ENCODE results near the gene ATP6AP2. TPM values are rescaled to one million over a fixed set of nuclear protein-coding genes. Genes with fewer than 3 reads are reported as not detected.
A peak's percentile ranks its signal among the peaks of the same experiment; 100 is the strongest.

Gene ATP6AP2, protein sequence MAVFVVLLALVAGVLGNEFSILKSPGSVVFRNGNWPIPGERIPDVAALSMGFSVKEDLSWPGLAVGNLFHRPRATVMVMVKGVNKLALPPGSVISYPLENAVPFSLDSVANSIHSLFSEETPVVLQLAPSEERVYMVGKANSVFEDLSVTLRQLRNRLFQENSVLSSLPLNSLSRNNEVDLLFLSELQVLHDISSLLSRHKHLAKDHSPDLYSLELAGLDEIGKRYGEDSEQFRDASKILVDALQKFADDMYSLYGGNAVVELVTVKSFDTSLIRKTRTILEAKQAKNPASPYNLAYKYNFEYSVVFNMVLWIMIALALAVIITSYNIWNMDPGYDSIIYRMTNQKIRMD
- 10 to 100 TPM; 72.3 to 76.5 TPM for total RNA-seq

GRCh38 chrX:40580537-40581335 is at the start of gene ATP6AP2:
Gene ATP6AP2, plus strand, starts transcription at chrX:40580970. Its CDS starts 96 bp downstream, at chrX:40581066.
- DNase-seq, result peak; percentile 93
- ChIA-PET POLR2A (no interaction called here), CTCF (no interaction called here)
- H3K36me3 Mint-ChIP-seq (ENCODE audit: low read depth), result peaks cover 3% of the 10 kb centered on the region
- peak within 1 kb of the TSS; percentile 96 for H3K27ac Mint-ChIP-seq
- peak within 1 kb of the TSS; percentile 89 for H3K4me3 Mint-ChIP-seq
- no peaks in the 10 kb centered on the region for H3K9me3 Mint-ChIP-seq
- peaks cover 24% of the 10 kb centered on the region for H3K4me1 Mint-ChIP-seq
- no peaks in the 10 kb centered on the region for H3K27me3 Mint-ChIP-seq

DNA sequence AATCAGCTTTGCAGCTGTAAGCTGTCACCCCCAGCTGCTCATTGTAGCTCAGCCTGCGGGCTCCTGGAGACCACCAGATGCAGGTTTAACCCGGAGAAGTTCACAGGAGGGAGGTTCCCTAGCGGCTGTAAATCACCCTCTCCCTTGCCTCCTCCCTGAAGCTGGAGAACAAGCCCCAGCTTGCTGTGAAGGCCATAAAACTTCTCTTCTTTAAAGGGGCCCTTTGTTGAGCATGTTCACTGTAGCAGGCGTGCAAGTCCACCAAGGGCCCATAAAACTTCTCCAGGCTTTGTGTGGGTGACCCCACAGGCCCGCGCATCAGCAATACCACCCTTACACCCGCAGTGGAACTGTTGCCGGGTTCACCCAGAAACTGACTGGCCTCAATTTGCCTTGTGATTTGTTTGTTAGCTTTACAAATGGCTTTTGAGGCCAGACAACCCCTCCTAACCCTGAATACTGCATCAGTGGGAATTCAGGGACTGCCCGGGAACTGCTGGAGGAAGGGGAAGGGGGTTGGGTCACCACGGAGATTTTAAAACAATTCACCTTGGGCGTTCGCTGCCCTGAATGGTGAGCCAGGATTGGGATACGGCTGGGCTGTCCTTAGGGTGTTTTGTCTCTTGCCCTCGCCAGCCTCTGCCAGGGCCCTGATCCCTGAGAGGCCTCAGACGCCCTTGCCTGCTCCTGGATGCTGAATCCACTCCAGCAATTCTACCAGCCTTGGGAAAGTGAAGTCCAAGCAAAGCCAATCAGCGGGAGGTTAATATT is 49.5 kb upstream of the ATP6AP2 start:
- Mint-ChIP-seq H3K4me1 (no peaks in the 10 kb centered on the region), H3K27me3 (peaks cover 2% of the 10 kb centered on the region), H3K36me3 (ENCODE audit: low read depth) (no peaks in the 10 kb centered on the region), H3K9me3 (no peaks in the 10 kb centered on the region), H3K27ac (no peak overlapping the region), H3K4me3 (no peak overlapping the region)
- ChIA-PET POLR2A (no interaction called here), CTCF (interaction anchor here (0.6 to 1.5 kb wide), 2 partner anchors 13 to 298 kb away, joined by 3 to 4 read pairs; no protein-coding TSS in a partner anchor)
- DNase-seq, result no peak

- Mint-ChIP-seq H3K9me3 (peaks cover 3% of the 10 kb centered on the region), H3K27me3 (peaks cover 1% of the 10 kb centered on the region), H3K36me3 (ENCODE audit: low read depth) (peaks cover 3% of the 10 kb centered on the region), H3K4me3 (no peak overlapping the region), H3K27ac (no peak overlapping the region), H3K4me1 (peaks cover 22% of the 10 kb centered on the region)
- ChIA-PET CTCF (no interaction called here), POLR2A (no interaction called here)
- no peak for DNase-seq
Observed at GRCh38 chrX:40537310-40537709, 43.5 kb upstream of the ATP6AP2 start.

GRCh38 chrX:40538406-40538805 is 42.4 kb upstream of the ATP6AP2 start:
- H3K4me1 Mint-ChIP-seq, result peaks cover 22% of the 10 kb centered on the region
- H3K36me3 Mint-ChIP-seq (ENCODE audit: low read depth), result peaks cover 3% of the 10 kb centered on the region
- POLR2A ChIA-PET, result no interaction called here
- H3K9me3 Mint-ChIP-seq, result peaks cover 3% of the 10 kb centered on the region
- no peak for DNase-seq
- no peak overlapping the region for H3K4me3 Mint-ChIP-seq
- H3K27me3 Mint-ChIP-seq, result peaks cover 1% of the 10 kb centered on the region
- CTCF ChIA-PET, result interaction anchor here (0.9 to 1.3 kb wide), 4 partner anchors 13 to 344 kb away, joined by 3 to 4 read pairs (median 3); no protein-coding TSS in a partner anchor
- no peak overlapping the region for H3K27ac Mint-ChIP-seq

DNA sequence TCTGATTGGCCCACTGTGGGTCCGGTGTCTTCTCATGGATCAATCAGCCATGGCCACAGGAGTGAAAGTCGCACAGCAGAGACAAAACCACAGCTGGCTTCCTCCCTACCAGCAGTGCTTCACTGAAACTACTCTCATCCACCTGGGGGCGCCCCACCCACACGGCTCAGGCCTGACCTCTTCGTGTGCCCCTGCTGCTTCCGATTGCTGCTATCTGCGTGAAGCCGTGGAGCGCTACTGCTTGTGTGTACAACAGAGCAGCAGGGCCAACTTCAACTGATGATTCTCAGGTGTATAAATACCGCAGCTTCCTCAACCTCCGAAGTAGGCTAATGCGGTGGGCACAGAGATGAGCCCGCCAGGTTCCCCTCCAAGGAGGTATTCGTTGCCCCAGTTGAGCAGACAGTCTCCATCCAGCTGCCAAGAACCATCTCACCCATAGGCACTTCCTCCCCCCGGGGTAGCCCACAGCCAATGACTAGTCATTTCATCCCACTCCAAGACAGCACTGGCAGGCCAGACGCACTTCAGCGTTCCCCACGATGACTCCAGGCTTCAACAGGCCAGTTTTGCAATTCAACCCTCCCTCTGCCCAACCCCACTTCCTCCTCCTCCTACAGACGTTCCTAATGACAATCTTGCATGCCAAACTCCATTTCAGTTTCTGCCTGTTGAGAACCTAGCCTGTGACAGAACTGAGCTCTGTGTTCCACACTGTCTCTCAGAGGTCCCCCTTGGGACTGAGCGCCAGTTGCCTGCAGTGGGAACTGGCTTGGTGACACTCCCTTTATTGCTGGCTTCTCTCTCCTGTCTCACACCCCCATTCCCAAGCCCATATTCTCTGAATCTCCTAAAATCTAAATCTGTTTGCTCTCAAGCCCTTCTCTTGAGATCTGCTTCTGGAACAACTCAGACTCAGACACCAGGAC is 41.3 kb upstream of the ATP6AP2 start:
- POLR2A ChIA-PET, result no interaction called here

GRCh38 chrX:40542208-40542607 is 38.6 kb upstream of the ATP6AP2 start:
- no peak for DNase-seq
- peaks cover 3% of the 10 kb centered on the region for H3K9me3 Mint-ChIP-seq
- H3K4me3 Mint-ChIP-seq, result no peak overlapping the region
- peaks cover 26% of the 10 kb centered on the region for H3K4me1 Mint-ChIP-seq
- H3K27me3 Mint-ChIP-seq, result peaks cover 1% of the 10 kb centered on the region
- ChIA-PET CTCF (interaction anchor here (0.5 to 1.4 kb wide), 2 partner anchors 19 to 141 kb away, joined by 3 read pairs; no protein-coding TSS in a partner anchor), POLR2A (no interaction called here)
- H3K27ac Mint-ChIP-seq, result no peak overlapping the region
- H3K36me3 Mint-ChIP-seq (ENCODE audit: low read depth), result peaks cover 3% of the 10 kb centered on the region

More for the DNA sequence above, 41.3 kb upstream of the ATP6AP2 start:
- Mint-ChIP-seq H3K4me1 (peaks cover 26% of the 10 kb centered on the region), H3K27me3 (peaks cover 1% of the 10 kb centered on the region), H3K27ac (peak overlapping the region; percentile 64), H3K9me3 (peaks cover 3% of the 10 kb centered on the region), H3K4me3 (no peak overlapping the region), H3K36me3 (ENCODE audit: low read depth) (peaks cover 3% of the 10 kb centered on the region)
- peak; percentile 77 for DNase-seq
- CTCF ChIA-PET, result interaction anchor here (0.5 to 1.3 kb wide), 8 partner anchors 9 to 343 kb away, joined by 3 to 7 read pairs (median 3); no protein-coding TSS in a partner anchor

GRCh38 chrX:40542972-40543371 is 37.8 kb upstream of the ATP6AP2 start:
- Mint-ChIP-seq H3K27ac (no peak overlapping the region), H3K27me3 (peaks cover 1% of the 10 kb centered on the region), H3K4me3 (no peak overlapping the region), H3K9me3 (peaks cover 3% of the 10 kb centered on the region), H3K36me3 (ENCODE audit: low read depth) (peaks cover 3% of the 10 kb centered on the region), H3K4me1 (peaks cover 25% of the 10 kb centered on the region)
- CTCF ChIA-PET, result interaction anchor here (0.5 to 1.8 kb wide), 4 partner anchors 12 to 705 kb away, joined by 3 to 6 read pairs (median 4); no protein-coding TSS in a partner anchor
- DNase-seq, result no peak
- POLR2A ChIA-PET, result no interaction called here

DNA sequence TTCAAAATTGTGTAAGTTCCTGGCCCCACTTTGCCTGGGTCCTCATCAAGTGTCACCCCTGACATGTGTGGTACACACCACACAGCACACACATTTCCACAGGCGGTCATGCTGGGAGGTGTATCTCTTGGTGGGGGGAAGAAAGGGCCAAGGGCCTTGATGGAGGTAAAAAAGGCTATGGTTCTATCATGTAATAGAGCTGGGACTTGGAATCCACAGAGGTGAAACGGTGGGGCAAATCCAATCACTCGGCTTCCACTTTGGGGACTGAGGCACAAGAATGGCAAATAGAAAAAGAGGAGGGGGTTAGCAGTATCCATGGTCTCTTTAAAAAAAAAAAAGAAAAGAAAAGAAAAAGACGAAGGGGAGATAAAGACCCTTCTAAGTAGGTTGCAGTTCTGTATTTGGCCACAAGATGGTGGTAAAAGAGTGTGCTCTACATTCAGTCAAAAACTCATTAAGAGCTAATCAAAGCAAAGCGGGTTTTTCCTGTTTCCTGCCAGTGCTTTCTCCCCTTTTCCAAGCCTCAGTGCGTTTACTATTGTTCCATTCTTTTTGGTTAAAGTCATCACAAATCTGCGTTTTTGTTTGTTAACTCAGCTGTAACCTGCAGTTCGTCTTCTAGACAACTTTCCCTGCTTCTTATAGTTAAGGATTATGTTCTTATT is 37.0 kb upstream of the ATP6AP2 start:
- Mint-ChIP-seq H3K27me3 (peaks cover 1% of the 10 kb centered on the region), H3K27ac (no peak overlapping the region), H3K36me3 (ENCODE audit: low read depth) (peaks cover 3% of the 10 kb centered on the region), H3K9me3 (peaks cover 3% of the 10 kb centered on the region), H3K4me3 (no peak overlapping the region), H3K4me1 (peaks cover 20% of the 10 kb centered on the region)
- CTCF ChIA-PET, result interaction anchor here (0.6 to 1.8 kb wide), 15 partner anchors 13 to 1187 kb away, joined by 3 to 6 read pairs (median 4); no protein-coding TSS in a partner anchor
- POLR2A ChIA-PET, result no interaction called here
- DNase-seq, result peak; percentile 16

GRCh38 chrX:40544343-40545266 is 36.2 kb upstream of the ATP6AP2 start:
- no peaks in the 10 kb centered on the region for H3K36me3 Mint-ChIP-seq (ENCODE audit: low read depth)
- no peak overlapping the region for H3K27ac Mint-ChIP-seq
- no peak overlapping the region for H3K4me3 Mint-ChIP-seq
- no peaks in the 10 kb centered on the region for H3K9me3 Mint-ChIP-seq
- POLR2A ChIA-PET, result interaction anchor here (0.6 kb wide), 1 partner anchor 130 kb away, joined by 3 read pairs; no protein-coding TSS in a partner anchor
- no peak for DNase-seq
- CTCF ChIA-PET, result interaction anchor here (0.6 to 1.8 kb wide), 15 partner anchors 14 to 1187 kb away, joined by 3 to 6 read pairs (median 4); no protein-coding TSS in a partner anchor
- H3K27me3 Mint-ChIP-seq, result no peaks in the 10 kb centered on the region
- peaks cover 12% of the 10 kb centered on the region for H3K4me1 Mint-ChIP-seq

DNA sequence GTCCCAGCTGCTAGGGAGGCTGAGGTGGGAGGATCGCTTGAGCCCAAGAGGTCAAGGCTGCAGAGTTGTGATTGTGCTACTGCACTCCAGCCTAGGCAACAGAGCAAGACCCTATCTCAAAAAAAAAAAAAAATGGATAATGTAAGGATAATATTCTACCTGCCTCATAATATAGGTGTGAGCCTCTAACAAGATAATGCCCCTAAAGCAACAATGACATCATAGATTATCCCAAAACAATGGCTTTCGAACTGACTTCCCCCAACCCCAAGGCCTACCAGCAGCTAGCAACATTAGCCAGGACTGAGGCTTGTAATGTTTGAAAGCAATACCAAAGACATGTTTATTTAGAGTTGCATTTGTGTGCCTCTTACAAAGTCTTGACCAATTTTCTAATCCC is 33.9 kb upstream of the ATP6AP2 start:
- Mint-ChIP-seq H3K4me3 (no peak overlapping the region), H3K27me3 (no peaks in the 10 kb centered on the region), H3K9me3 (no peaks in the 10 kb centered on the region), H3K36me3 (ENCODE audit: low read depth) (no peaks in the 10 kb centered on the region), H3K4me1 (peaks cover 5% of the 10 kb centered on the region), H3K27ac (no peak overlapping the region)
- no peak for DNase-seq
- ChIA-PET POLR2A (no interaction called here), CTCF (no interaction called here)

All from activated CD4-positive, alpha-beta T cell treated with anti-CD3 and anti-CD28 coated beads, Interleukin-2, amount 10 ng/mL, durations not matched to agents 7 days and 5 days (primary cell).